Measurements from ENCODE around the gene EIF4H. TPM values are rescaled to one million over a fixed set of nuclear protein-coding genes. Genes with fewer than 3 reads are reported as not detected.

Gene EIF4H
- total RNA-seq, 1 experiment from 2014 or later, result 459 TPM

DNA sequence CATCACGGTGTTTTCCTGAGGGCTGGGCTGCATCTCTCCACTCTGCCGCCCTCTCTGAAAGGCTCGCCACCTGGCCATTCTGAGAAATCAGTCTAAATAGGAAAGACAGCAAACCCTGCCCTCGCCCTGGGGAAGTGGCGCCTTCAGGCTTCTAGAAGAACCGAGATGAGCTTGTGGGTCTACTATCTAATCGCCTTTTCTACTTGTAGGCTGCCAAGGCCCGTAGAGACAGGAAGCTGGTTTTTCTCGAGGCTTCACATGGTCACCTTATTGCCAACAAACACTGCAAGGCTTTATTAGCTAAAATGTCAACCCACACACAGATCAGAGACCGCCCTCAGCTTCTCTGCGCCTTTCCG, 57.1 kb downstream of the EIF4H start:
- ChIA-PET CTCF (no interaction called here), POLR2A (ENCODE audit: unreplicated experiment) (no interaction called here)
- TF ChIP-seq EZH2 (IDR thresholded peaks at IDR 0.05; ENCODE audit: low read depth), result no peak
- TF ChIP-seq, protein P1, sequence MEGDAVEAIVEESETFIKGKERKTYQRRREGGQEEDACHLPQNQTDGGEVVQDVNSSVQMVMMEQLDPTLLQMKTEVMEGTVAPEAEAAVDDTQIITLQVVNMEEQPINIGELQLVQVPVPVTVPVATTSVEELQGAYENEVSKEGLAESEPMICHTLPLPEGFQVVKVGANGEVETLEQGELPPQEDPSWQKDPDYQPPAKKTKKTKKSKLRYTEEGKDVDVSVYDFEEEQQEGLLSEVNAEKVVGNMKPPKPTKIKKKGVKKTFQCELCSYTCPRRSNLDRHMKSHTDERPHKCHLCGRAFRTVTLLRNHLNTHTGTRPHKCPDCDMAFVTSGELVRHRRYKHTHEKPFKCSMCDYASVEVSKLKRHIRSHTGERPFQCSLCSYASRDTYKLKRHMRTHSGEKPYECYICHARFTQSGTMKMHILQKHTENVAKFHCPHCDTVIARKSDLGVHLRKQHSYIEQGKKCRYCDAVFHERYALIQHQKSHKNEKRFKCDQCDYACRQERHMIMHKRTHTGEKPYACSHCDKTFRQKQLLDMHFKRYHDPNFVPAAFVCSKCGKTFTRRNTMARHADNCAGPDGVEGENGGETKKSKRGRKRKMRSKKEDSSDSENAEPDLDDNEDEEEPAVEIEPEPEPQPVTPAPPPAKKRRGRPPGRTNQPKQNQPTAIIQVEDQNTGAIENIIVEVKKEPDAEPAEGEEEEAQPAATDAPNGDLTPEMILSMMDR (conservative IDR thresholded peaks at IDR 0.05), result no peak
- no peaks in the 10 kb centered on the region; the same call in 1 of the 2 replicates for H3F3A ChIP-seq (ENCODE audit: insufficient read depth, low read depth)
- no peaks in the 10 kb centered on the region for H3K36me3 ChIP-seq (ENCODE audit: low read depth)
- no peak for DNase-seq
- H3K4me1 ChIP-seq (replicated peaks; ENCODE audit: insufficient read depth), result no peaks in the 10 kb centered on the region
- H2AFZ ChIP-seq, result no peak overlapping the region
- H3K9me2 ChIP-seq (ENCODE audit: insufficient read depth), result no peaks in the 10 kb centered on the region
- no peaks in the 10 kb centered on the region for H4K20me1 ChIP-seq (ENCODE audit: insufficient read depth)
- H3K9me3 ChIP-seq (ENCODE audit: insufficient read depth, low read depth), result no peaks in the 10 kb centered on the region
- H3K4me2 ChIP-seq, result no peak overlapping the region
- H3K27me3 ChIP-seq (ENCODE audit: insufficient read depth, low read depth), result no peaks in the 10 kb centered on the region
- no peak overlapping the region for H3K4me3 ChIP-seq
- intact Hi-C loops (cut with micrococcal nuclease; ENCODE audit: unreplicated experiment), result no loop called here
- no peak overlapping the region for H3K27ac ChIP-seq
- no peaks in the 10 kb centered on the region for H3K79me2 ChIP-seq (ENCODE audit: low read depth)
- no TSS peak for BruUV-seq (replicated peaks)

DNA sequence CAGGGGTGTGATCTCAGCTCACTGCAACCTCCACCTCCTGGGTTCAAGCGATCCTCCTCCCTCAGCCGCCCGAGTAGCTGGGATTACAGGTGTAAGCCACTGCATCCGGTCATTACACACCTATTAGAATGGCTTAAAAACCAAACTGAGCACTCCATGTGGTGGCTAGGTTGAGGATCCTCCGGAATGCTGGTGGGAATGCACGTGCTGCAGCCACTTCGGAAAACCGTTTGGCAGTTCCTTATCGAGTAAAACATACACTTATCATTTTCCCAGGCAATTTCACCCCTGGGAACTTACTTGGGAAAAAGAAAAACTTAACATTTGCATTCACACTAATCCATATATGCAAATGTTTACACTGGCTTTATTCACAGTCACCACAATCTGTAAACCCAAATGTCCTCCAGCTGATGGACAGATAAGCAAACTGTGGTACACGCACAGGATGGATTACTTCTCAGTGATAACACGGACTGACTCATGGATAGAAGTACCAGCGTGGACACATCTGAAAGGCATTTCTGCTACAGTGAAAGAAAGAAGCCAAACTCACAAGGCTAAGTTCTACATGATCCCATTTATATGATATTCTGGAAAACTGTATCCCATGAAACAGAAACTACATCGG, 59.6 kb downstream of the EIF4H start:
- TF ChIP-seq EZH2 (IDR thresholded peaks at IDR 0.05; ENCODE audit: low read depth), result no peak
- TF ChIP-seq, protein P1 (conservative IDR thresholded peaks at IDR 0.05), result no peak
- H3K36me3 ChIP-seq (ENCODE audit: low read depth), result no peaks in the 10 kb centered on the region
- intact Hi-C loops (cut with micrococcal nuclease; ENCODE audit: unreplicated experiment), result no loop called here
- H3K4me1 ChIP-seq (replicated peaks; ENCODE audit: insufficient read depth), result no peaks in the 10 kb centered on the region
- no peak overlapping the region for H2AFZ ChIP-seq
- CTCF ChIA-PET, result interaction anchor here (0.7 kb wide), 1 partner anchor 677 kb away, joined by 9 read pairs; no protein-coding TSS in a partner anchor
- H3K4me3 ChIP-seq, result no peak overlapping the region
- H3K27me3 ChIP-seq (ENCODE audit: insufficient read depth, low read depth), result no peaks in the 10 kb centered on the region
- BruUV-seq (replicated peaks), result no TSS peak
- H3K9me3 ChIP-seq (ENCODE audit: insufficient read depth, low read depth), result no peaks in the 10 kb centered on the region
- H4K20me1 ChIP-seq (ENCODE audit: insufficient read depth), result no peaks in the 10 kb centered on the region
- H3K79me2 ChIP-seq (ENCODE audit: low read depth), result no peaks in the 10 kb centered on the region
- H3K9me2 ChIP-seq (ENCODE audit: insufficient read depth), result no peaks in the 10 kb centered on the region
- no peak overlapping the region for H3K4me2 ChIP-seq
- H3F3A ChIP-seq (ENCODE audit: insufficient read depth, low read depth), result no peaks in the 10 kb centered on the region; the same call in 1 of the 2 replicates
- no peak for DNase-seq
- H3K27ac ChIP-seq, result no peak overlapping the region
- POLR2A ChIA-PET (ENCODE audit: unreplicated experiment), result no interaction called here

DNA sequence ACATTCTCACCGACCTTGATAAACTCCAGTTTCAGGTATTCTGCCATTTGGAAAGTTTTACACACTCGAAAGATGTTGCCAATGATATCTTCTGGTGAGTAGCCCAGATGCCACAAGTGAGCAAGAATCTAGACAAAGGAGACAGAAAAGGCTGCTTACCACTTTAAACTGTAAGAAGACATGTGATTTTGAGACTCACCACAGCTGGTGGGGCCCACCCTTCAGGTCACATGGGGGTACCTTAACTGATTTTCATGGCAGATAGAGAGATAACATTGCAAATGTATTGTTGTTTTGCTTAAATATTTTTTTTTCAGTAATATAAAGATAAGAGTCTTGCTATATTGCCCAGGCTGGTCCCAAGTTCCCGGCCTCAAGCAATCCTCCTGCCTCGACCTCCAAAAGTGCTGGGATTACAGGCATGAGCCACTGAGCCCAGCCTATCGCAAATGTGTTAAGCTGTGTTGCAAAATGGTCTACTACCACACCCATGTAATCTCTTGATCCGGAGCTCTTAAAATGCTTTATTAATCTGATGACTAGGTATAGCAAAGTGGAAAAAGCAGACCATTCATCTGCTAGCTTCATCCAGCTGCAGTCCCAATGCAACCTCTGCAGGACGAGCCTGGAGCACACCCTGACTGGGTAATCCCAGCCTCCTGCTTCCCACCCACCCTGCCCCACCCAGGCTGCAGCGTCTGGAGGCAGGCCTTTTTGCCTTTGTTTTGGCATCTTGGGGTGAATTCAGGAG, 61.5 kb downstream of the EIF4H start:
- Histone ChIP-seq H3K9me2 (ENCODE audit: insufficient read depth) (no peaks in the 10 kb centered on the region), H2AFZ (no peak overlapping the region), H3K27ac (no peak overlapping the region), H3K79me2 (ENCODE audit: low read depth) (no peaks in the 10 kb centered on the region), H3K9me3 (ENCODE audit: insufficient read depth, low read depth) (no peaks in the 10 kb centered on the region), H3K4me3 (no peak overlapping the region), H3K4me2 (no peak overlapping the region), H4K20me1 (ENCODE audit: insufficient read depth) (no peaks in the 10 kb centered on the region), H3K36me3 (ENCODE audit: low read depth) (no peaks in the 10 kb centered on the region), H3F3A (ENCODE audit: insufficient read depth, low read depth) (no peaks in the 10 kb centered on the region; the same call in 1 of the 2 replicates), H3K27me3 (ENCODE audit: insufficient read depth, low read depth) (no peaks in the 10 kb centered on the region), H3K4me1 (replicated peaks; ENCODE audit: insufficient read depth) (no peaks in the 10 kb centered on the region)
- DNase-seq, result no peak
- intact Hi-C loops (cut with micrococcal nuclease; ENCODE audit: unreplicated experiment), result no loop called here
- TF ChIP-seq, protein P1 (conservative IDR thresholded peaks at IDR 0.05), result no peak
- TF ChIP-seq EZH2 (IDR thresholded peaks at IDR 0.05; ENCODE audit: low read depth), result no peak
- ChIA-PET POLR2A (ENCODE audit: unreplicated experiment) (interaction anchor here (0.6 kb wide), 1 partner anchor 21 kb away, joined by 24 read pairs; no protein-coding TSS in a partner anchor), CTCF (no interaction called here)
- no TSS peak for BruUV-seq (replicated peaks)

All from PC-9 (cell line).